Activated naive CD4-positive, alpha-beta T cell treated with anti-CD3 and anti-CD28 coated beads, Interleukin-2, amount 50 U/mL, for 24 hours (primary cell): Measurements from ENCODE around the gene KRTAP10-9.
"Not testable (repeated sequence)": the region's sequence is repeated elsewhere in the genome, so short reads cannot be mapped to it uniquely, and the experiment has no call there.

ENCODE experiments used
- H3K27ac Mint-ChIP-seq: one replicate; pipeline ENCODE4 v1.8.0; 2021; ENCODE audit warnings: mild to moderate bottlenecking, mixed read lengths
- H3K27me3 Mint-ChIP-seq: one replicate; pipeline ENCODE4 v1.8.0; 2021; ENCODE audit warnings: mixed read lengths
- H3K36me3 Mint-ChIP-seq: one replicate; pipeline ENCODE4 v1.8.0; 2021; ENCODE audit warnings: mixed read lengths
- H3K4me1 Mint-ChIP-seq: one replicate; pipeline ENCODE4 v1.8.0; 2021; ENCODE audit warnings: mixed read lengths
- H3K4me3 Mint-ChIP-seq: one replicate; pipeline ENCODE4 v1.8.0; 2021; ENCODE audit warnings: mild to moderate bottlenecking, mixed read lengths
- H3K9me3 Mint-ChIP-seq: one replicate; pipeline ENCODE4 v1.8.0; 2021; ENCODE audit warnings: mixed read lengths

KRTAP10-9 gene

GRCh38 chr21:44618909-44619308 is 8.0 kb upstream of the KRTAP10-9 start:
- peaks cover 56% of the 10 kb centered on the region for H3K4me1 Mint-ChIP-seq

DNA sequence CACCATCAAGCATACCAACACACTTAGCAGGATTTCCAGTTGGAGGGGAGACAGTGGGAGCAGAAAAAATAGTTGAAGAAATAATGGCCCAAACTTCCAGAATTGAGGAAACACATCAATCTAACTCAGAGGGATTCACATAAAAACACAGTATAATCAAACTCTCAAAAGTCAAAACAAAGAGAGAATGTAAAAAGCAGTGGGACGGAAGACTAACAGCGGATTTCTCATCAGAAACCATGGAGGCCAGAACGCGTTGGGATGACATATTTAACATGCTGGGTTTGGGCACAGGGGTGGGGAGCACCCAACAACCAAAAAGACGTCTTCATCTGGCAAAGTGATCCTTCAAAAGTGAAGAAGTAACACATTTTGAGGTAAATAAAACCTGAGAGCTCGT is 7.0 kb upstream of the KRTAP10-9 start:
- Mint-ChIP-seq H3K9me3 (peaks cover 50% of the 10 kb centered on the region), H3K4me1 (peaks cover 53% of the 10 kb centered on the region), H3K36me3 (peaks cover 30% of the 10 kb centered on the region), H3K4me3 (peak overlapping the region; percentile 71), H3K27me3 (no peaks in the 10 kb centered on the region), H3K27ac (peak overlapping the region; percentile 96)

More at GRCh38 chr21:44618909-44619308, 8.0 kb upstream of the KRTAP10-9 start:
- Mint-ChIP-seq H3K36me3 (peaks cover 28% of the 10 kb centered on the region), H3K9me3 (peaks cover 40% of the 10 kb centered on the region), H3K27me3 (no peaks in the 10 kb centered on the region), H3K27ac (peak overlapping the region; percentile 96), H3K4me3 (peak overlapping the region; percentile 71)

DNA sequence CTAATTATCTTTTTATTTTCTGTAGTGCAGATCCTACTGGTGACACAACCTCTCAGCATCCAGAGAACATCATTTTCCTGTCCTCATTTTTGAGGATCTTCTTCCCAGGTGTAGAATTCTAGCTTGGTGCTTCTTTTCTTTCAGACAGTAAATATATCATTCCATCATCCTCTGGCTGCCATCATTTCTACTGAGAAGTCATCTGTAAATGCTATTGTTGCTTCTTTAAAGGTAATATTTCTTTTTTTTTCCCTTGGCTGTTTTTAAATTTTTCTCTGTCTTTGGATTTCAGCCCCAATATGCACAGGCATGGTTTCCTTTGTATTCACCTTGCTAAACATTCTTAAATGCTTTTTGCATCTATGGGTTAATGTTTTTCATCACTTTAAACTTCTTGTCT is 3.3 kb upstream of the KRTAP10-9 start:
- peaks cover 51% of the 10 kb centered on the region for H3K9me3 Mint-ChIP-seq
- no peaks in the 10 kb centered on the region for H3K27me3 Mint-ChIP-seq
- H3K4me1 Mint-ChIP-seq, result peaks cover 34% of the 10 kb centered on the region
- peaks cover 30% of the 10 kb centered on the region for H3K36me3 Mint-ChIP-seq
- no peak overlapping the region for H3K4me3 Mint-ChIP-seq
- no peak overlapping the region for H3K27ac Mint-ChIP-seq

- no peak overlapping the region for H3K4me3 Mint-ChIP-seq
- no peaks in the 10 kb centered on the region for H3K27me3 Mint-ChIP-seq
- H3K36me3 Mint-ChIP-seq, result peaks cover 20% of the 10 kb centered on the region
- peaks cover 34% of the 10 kb centered on the region for H3K4me1 Mint-ChIP-seq
- no peak overlapping the region for H3K27ac Mint-ChIP-seq
- peaks cover 35% of the 10 kb centered on the region for H3K9me3 Mint-ChIP-seq
Observed at GRCh38 chr21:44625756-44626155, 1.1 kb upstream of the KRTAP10-9 start.

DNA sequence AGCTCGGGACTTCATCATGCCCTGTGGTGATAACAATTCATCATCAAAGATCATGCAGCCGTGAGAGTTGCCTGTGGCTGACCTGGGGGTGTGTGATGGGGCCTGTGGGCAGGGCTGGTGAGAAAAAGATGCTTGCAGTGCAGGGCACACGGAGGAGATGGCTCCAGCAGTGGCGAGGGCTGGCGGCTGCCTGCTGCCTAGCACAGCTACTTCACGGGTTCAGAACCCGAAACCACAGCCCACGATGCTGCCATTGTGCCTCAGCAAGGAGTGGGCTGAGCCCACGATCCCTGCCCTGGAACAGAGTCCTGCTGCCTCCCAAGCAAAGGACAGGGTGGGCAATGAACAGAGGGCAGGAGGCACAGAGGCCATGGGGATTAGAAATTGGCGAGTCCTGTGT is 631 bp upstream of the KRTAP10-9 start:
- Mint-ChIP-seq H3K36me3 (peaks cover 22% of the 10 kb centered on the region), H3K9me3 (peaks cover 38% of the 10 kb centered on the region), H3K27me3 (no peaks in the 10 kb centered on the region), H3K27ac (no peak overlapping the region), H3K4me1 (peaks cover 37% of the 10 kb centered on the region), H3K4me3 (no peak overlapping the region)

DNA sequence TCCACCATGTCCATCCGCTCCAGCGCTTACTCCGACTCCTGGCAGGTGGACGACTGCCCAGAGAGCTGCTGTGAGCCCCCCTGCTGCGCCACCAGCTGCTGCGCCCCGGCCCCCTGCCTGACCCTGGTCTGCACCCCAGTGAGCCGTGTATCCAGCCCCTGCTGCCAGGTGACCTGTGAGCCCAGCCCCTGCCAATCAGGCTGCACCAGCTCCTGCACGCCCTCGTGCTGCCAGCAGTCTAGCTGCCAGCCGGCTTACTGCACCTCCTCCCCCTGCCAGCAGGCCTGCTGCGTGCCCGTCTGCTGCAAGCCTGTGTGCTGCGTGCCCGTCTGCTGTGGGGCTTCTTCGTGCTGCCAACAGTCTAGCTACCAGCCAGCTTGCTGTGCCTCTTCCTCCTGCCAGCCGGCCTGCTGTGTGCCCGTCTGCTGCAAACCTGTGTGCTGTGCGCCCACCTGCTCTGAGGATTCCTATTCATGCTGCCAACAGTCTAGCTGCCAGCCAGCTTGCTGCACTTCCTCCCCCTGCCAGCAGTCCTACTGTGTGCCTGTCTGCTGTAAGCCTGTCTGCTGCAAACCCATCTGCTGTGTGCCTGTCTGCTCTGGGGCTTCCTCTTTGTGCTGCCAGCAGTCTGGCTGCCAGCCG is 409 bp downstream of the KRTAP10-9 start:
- Mint-ChIP-seq H3K36me3 (peaks cover 22% of the 10 kb centered on the region), H3K9me3 (peaks cover 42% of the 10 kb centered on the region), H3K27ac (peak overlapping the region; percentile 59), H3K4me1 (peaks cover 38% of the 10 kb centered on the region)
- not testable (repeated sequence) for H3K4me3 Mint-ChIP-seq, H3K27me3 Mint-ChIP-seq

DNA sequence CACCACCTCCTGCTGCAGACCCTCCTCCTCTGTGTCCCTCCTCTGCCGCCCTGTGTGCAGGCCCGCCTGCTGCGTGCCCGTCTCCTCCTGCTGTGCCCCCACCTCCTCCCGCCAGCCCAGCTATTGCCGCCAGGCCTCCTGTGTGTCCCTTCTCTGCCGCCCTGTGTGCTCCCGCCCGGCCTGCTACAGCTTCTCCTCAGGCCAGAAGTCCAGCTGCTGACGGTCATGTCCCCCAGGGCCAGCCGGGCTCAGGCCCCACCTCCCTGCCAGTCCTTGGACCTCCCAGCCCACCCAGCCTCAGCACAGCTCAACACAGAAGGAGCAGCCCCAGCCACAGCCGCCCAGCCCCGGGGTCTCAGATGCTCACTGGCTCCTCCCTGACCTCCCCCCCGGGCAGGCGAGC is 939 bp downstream of the KRTAP10-9 start:
- H3K27ac Mint-ChIP-seq, H3K27me3 Mint-ChIP-seq, H3K4me3 Mint-ChIP-seq: not testable (repeated sequence)
- H3K9me3 Mint-ChIP-seq, result peaks cover 37% of the 10 kb centered on the region
- peaks cover 38% of the 10 kb centered on the region for H3K4me1 Mint-ChIP-seq
- peaks cover 18% of the 10 kb centered on the region for H3K36me3 Mint-ChIP-seq

DNA sequence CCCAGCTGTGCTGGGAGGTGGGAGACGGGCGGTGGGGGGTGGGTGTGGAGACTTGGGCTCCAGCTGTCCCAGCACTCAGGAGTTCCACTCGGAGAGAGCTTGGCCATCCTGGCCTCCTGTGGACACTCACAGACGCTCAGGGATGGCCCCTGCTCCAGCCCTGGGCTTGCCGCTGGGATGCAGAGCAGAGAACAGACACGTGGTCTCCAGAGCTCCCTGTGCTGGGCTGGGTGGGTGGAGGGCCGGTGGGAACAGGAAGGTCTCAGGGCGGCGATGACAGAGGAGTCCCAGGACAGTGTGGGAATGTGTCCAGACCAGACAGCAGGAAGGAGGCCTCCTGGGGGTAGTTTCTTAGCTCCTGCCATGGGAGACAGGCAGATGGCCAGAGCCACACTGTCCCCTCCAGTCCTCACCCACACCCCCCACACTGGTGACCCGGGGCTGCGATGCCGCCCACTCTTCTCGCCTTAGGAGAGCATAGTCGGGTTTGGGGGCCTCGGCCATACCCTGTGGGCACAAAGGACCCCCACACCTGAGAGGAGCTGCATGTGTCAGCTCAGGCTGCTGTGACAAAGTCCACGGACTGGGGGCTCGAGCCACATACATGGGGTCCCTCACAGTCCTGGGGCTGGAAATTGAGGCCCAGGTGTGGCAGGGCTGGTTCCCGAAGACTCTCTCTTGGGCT is 2.0 kb downstream of the KRTAP10-9 start:
- H3K36me3 Mint-ChIP-seq, result peaks cover 15% of the 10 kb centered on the region
- no peak overlapping the region for H3K27ac Mint-ChIP-seq
- H3K4me3 Mint-ChIP-seq, result no peak overlapping the region
- peaks cover 37% of the 10 kb centered on the region for H3K9me3 Mint-ChIP-seq
- H3K4me1 Mint-ChIP-seq, result peaks cover 38% of the 10 kb centered on the region
- H3K27me3 Mint-ChIP-seq, result no peaks in the 10 kb centered on the region

GRCh38 chr21:44630440-44630839 is 3.5 kb downstream of the KRTAP10-9 start:
- Mint-ChIP-seq H3K4me3 (peak overlapping the region; percentile 41), H3K36me3 (peaks cover 13% of the 10 kb centered on the region), H3K9me3 (peaks cover 33% of the 10 kb centered on the region), H3K27ac (no peak overlapping the region), H3K4me1 (peaks cover 38% of the 10 kb centered on the region), H3K27me3 (no peaks in the 10 kb centered on the region)

- H3K27ac Mint-ChIP-seq, result no peak overlapping the region
- peaks cover 33% of the 10 kb centered on the region for H3K9me3 Mint-ChIP-seq
- peaks cover 13% of the 10 kb centered on the region for H3K36me3 Mint-ChIP-seq
- no peak overlapping the region for H3K4me3 Mint-ChIP-seq
- H3K27me3 Mint-ChIP-seq, result no peaks in the 10 kb centered on the region
- peaks cover 32% of the 10 kb centered on the region for H3K4me1 Mint-ChIP-seq
Observed at GRCh38 chr21:44632067-44632466, 5.2 kb downstream of the KRTAP10-9 start.

GRCh38 chr21:44636209-44637017 is 9.5 kb downstream of the KRTAP10-9 start:
- no peak overlapping the region for H3K4me3 Mint-ChIP-seq
- peak overlapping the region; percentile 76 for H3K27ac Mint-ChIP-seq
- H3K9me3 Mint-ChIP-seq, result peaks cover 29% of the 10 kb centered on the region
- H3K27me3 Mint-ChIP-seq, result no peaks in the 10 kb centered on the region
- no peaks in the 10 kb centered on the region for H3K4me1 Mint-ChIP-seq
- H3K36me3 Mint-ChIP-seq, result peaks cover 5% of the 10 kb centered on the region

DNA sequence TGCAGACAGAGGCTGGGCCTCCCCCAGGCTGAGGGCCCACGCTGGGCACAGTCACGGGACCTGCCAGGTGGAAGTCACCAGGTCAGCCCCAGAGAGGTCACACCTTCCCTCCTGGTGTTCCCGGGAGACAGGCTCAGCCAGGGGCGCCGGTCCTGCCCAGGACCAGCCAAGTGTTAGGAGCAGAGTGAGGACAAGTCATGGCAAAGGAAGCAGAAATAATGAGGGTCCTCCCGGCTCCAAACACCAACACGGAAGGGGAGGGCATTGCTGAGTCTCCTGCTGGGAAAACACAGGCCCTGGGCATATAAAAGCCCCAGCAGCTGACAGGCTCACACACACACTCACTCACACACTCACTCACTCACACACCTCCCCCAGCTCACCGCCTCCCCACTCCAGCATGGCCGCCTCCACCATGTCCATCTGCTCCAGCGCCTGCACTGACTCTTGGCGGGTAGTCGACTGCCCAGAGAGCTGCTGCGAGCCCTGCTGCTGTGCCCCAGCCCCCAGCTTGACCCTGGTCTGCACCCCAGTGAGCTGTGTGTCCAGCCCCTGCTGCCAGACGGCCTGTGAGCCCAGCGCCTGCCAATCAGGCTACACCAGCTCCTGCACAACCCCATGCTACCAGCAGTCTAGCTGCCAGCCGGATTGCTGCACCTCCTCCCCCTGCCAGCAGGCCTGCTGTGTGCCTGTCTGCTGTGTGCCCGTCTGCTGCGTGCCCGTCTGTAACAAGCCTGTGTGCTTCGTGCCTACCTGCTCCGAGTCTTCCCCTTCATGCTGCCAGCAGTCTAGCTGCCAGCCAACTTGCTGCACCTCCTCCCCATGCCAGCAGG is 10.3 kb downstream of the KRTAP10-9 start, which contains the start of gene KRTAP10-10:
TSS of gene KRTAP10-10 (plus strand) at position 339 of the 833 bp plus-strand sequence. CDS start at position 401, 62 bp downstream.
- Mint-ChIP-seq H3K9me3 (peaks cover 29% of the 10 kb centered on the region), H3K4me3 (no peak within 1 kb of the TSS), H3K36me3 (peaks cover 5% of the 10 kb centered on the region), H3K27me3 (no peaks in the 10 kb centered on the region), H3K4me1 (no peaks in the 10 kb centered on the region), H3K27ac (peak within 1 kb of the TSS; percentile 76)

DNA sequence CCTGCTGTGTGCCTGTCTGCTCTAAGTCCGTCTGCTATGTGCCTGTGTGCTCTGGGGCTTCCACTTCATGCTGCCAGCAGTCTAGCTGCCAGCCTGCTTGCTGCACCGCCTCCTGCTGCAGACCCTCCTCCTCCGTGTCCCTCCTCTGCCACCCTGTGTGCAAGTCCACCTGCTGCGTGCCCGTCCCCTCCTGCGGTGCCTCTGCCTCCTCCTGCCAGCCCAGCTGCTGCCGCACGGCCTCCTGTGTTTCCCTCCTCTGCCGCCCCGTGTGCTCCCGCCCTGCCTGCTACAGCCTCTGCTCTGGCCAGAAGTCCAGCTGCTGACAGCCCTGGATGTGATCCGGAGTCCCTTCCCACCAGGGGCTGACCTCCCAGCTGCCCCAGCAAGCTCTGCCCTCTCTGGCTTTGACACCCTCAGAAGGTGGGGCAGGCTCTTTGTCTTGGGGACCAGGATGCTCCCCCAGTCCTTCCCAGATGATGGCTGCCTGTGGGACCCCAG is 11.0 kb downstream of the KRTAP10-9 start:
- H3K27ac Mint-ChIP-seq, H3K4me1 Mint-ChIP-seq: not testable (repeated sequence)

GRCh38 chr21:44638506-44639330 is 11.8 kb downstream of the KRTAP10-9 start:
- Mint-ChIP-seq H3K27ac (peak overlapping the region; percentile 65), H3K9me3 (peaks cover 21% of the 10 kb centered on the region)
- not testable (repeated sequence) for H3K4me1 Mint-ChIP-seq, H3K27me3 Mint-ChIP-seq, H3K36me3 Mint-ChIP-seq, H3K4me3 Mint-ChIP-seq

More for the DNA sequence above, 11.0 kb downstream of the KRTAP10-9 start:
- not testable (repeated sequence) for H3K27me3 Mint-ChIP-seq, H3K4me3 Mint-ChIP-seq, H3K36me3 Mint-ChIP-seq
- peaks cover 29% of the 10 kb centered on the region for H3K9me3 Mint-ChIP-seq
